Erythroblast (primary cell): Measurements from ENCODE around the gene RBM42.
"Not testable (repeated sequence)": the region's sequence is repeated elsewhere in the genome, so short reads cannot be mapped to it uniquely, and the experiment has no call there.

Experiments used
- DNase-seq, 2 experiments: peaks; one replicate each; lab custom pipeline; 2025; lab: John Stamatoyannopoulos, UW
- GATA1 ChIP-seq: IDR thresholded peaks from 2 replicates; pipeline ENCODE4 v1.6.1; 2011; ENCODE audit warnings: low read depth, mild to moderate bottlenecking, control low read depth, low read length, moderate library complexity
- POLR2A ChIP-seq: IDR thresholded peaks from 2 replicates; pipeline ENCODE4 v1.6.1; 2011; ENCODE audit warnings: mild to moderate bottlenecking, low read length

RBM42 gene

GRCh38 chr19:35645680-35646511, 17.1 kb downstream of the RBM42 start:
- no peak for DNase-seq
- TF ChIP-seq POLR2A (no peak), GATA1 (no peak)

GRCh38 chr19:35648017-35648961, 19.5 kb downstream of the RBM42 start, which contains the start of gene COX6B1:
TSS of gene COX6B1 (plus strand) at chr19:35648323. CDS start at chr19:35651244, 2,921 bp downstream.
- TF ChIP-seq POLR2A (peak; percentile 93), GATA1 (no peak)
- DNase-seq: peak; percentile 96 to 97

- DNase-seq: no peak
- no peak for TF ChIP-seq GATA1
- TF ChIP-seq POLR2A: no peak
Measured at GRCh38 chr19:35650581-35650980, 21.7 kb downstream of the RBM42 start.

GRCh38 chr19:35654828-35655227, 26.0 kb downstream of the RBM42 start:
- DNase-seq: not testable (repeated sequence)

- DNase-seq: no peak
- TF ChIP-seq GATA1 (no peak), POLR2A (no peak)
Measured at GRCh38 chr19:35655600-35655999, 26.8 kb downstream of the RBM42 start.

GRCh38 chr19:35656700-35657099, 27.9 kb downstream of the RBM42 start:
- TF ChIP-seq GATA1 (no peak), POLR2A (no peak)
- no peak for DNase-seq

- DNase-seq: no peak
Measured at GRCh38 chr19:35657904-35658700, 29.3 kb downstream of the RBM42 start.

GRCh38 chr19:35661995-35662340, 33.1 kb downstream of the RBM42 start:
- no peak for TF ChIP-seq GATA1
- no peak for TF ChIP-seq POLR2A
- DNase-seq: no peak

More at GRCh38 chr19:35657904-35658700, 29.3 kb downstream of the RBM42 start:
- TF ChIP-seq POLR2A (no peak), GATA1 (no peak)

GRCh38 chr19:35663981-35664380, 35.1 kb downstream of the RBM42 start:
- TF ChIP-seq GATA1 (no peak), POLR2A (no peak)
- DNase-seq: no peak

GRCh38 chr19:35665157-35665556, 36.3 kb downstream of the RBM42 start:
- no peak for TF ChIP-seq POLR2A
- no peak for DNase-seq

GRCh38 chr19:35665604-35666003, 36.8 kb downstream of the RBM42 start:
- TF ChIP-seq GATA1: no peak
- no peak for TF ChIP-seq POLR2A
- no peak for DNase-seq

GRCh38 chr19:35666251-35666913, 37.5 kb downstream of the RBM42 start, which contains the start of gene UPK1A:
TSS of gene UPK1A (plus strand) at chr19:35666517. CDS start at chr19:35666813, 296 bp downstream.
- DNase-seq: no peak
- TF ChIP-seq GATA1: no peak

GRCh38 chr19:35669566-35669965, 40.7 kb downstream of the RBM42 start:
- DNase-seq: no peak
- TF ChIP-seq GATA1: no peak
- no peak for TF ChIP-seq POLR2A
